ENCODE results near the gene TMEM178B. TPM values are rescaled to one million over a fixed set of nuclear protein-coding genes. Genes with fewer than 3 reads are reported as not detected.
"Not testable (repeated sequence)": the region's sequence is repeated elsewhere in the genome, so short reads cannot be mapped to it uniquely, and the experiment has no call there.

Gene TMEM178B
- total RNA-seq, 1 donor from 2014 or later, result 2.2 TPM

DNA sequence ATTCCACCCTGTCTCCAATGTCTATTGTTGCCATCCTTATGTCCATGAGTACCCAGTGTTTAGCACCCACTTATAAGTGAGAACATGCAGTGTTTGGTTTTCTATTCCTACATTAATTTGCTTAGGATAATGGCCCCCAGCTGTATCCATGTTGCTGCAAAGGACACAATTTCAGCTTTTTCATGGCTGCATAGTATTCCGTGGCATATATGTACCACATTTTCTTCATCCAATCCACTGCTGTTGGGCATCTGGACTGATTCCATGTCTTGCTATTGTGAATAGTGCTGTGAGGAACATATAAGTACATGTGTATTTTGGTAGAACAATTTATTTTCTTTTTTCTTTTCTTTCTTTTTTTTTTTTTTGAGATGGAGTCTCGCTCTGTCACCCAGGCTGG is 68.2 kb downstream of the TMEM178B start:
- DNase-seq (ENCODE audit: low spot score), result no peak

DNA sequence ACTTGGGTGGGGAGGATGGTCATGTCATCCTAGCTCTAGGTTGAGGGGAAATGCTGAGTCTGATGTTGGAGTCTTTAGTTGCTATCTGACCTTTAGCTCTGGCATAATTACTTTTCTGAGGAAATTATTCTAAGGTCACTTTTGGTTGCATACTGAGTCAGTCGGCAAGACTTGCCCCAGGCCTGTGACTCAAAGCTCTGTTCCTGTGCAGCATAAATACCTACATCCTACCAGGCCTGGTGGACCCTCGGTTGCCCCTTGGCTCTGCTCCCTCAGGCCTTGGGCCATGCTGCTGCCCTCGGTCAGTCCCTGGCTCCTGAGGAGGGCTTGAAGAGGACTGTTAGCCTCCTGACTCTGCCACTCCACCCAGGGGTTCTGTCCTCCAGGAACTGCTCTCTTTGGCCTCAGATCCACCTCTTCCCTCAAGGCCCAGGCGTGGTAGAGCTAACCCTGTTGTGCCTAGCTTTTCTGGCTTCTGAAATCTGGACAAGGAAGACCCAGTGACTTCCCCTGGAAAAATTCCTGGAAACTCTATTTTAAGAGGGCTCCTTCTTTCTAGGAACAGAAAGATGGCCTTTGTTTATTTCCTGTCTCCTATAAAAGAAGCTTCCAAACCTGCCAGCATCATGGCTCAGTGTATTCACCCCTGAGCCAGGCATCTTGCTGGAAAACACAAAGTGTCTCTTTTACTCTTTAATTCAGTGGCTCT is 71.2 kb downstream of the TMEM178B start:
- no peak for DNase-seq (ENCODE audit: low spot score)

DNA sequence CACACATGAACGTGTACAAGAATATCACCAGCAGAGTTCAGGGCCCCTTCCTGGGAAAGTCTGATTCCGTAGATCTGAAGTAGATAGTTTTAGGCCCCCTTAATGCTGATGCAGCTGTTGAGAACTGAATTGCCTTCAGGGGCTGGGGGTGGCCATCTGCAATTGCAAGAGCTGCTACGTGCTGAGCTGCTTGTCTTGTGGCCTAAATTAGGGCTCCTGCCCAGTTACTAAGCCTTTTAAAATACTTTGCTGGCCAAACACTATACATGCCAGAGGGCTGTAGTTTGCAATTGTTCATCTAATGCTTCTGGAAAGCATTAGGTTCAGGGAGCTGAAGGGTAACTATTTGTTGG is 71.7 kb downstream of the TMEM178B start:
- no peak for DNase-seq (ENCODE audit: low spot score)

DNA sequence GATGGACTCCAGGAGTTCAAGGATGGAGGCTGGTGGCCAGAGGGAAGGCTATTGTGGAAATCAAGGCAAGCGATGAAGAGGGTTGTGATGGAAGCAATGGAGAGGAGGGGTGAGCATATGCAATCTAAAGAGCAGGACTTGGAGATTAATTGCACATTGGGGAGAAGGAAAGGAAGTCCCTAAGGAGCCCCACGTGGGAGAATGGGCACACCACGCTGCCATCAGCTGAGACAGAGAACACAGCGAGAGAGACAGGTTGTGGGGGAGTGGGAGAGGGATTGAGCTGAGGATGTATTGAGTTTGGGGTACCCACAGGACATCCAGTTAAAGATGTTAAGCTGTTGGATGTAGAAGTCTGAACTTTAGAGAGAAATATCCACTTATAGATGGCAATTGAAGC is 73.6 kb downstream of the TMEM178B start:
- DNase-seq (ENCODE audit: low spot score), result no peak

DNA sequence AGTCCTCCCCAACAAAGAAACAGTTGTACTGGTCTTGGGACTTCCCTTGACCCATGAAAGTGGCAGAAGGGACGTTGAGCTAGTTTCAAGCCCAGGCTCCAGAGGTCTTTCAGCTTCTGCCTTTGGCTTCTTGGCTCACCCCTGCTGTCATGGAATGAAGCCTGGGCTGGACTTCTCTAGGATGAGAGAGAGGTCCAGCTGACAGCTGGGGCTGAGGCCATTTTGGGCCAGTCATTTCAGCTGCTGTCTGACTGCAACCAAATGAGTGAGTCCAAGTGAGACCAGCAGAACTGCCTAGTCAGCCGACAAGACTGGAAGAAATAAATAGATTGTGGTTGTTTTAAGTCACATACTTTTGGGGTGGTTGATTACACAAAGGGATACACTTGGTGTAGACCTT is 76.6 kb downstream of the TMEM178B start:
- no peak for DNase-seq (ENCODE audit: low spot score)

DNA sequence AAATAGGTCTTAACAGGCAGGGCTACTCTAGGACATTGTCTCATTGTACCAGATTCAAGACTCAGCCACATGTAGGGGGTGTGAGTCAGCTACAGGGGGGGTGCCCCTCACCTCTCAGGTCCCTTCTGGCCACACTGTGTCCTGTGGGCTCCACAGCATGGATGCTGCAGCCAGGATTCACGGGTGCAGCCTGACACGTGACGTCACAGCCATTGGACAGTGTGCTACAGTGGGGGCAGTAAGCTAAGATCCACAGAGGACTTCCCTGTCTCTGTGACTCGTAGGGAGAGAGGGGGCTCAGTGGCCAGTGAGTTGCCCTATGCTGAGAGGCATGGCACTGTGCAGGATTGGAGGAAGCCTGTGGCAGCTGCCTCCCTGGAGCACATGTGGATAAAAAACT is 77.9 kb downstream of the TMEM178B start:
- DNase-seq (ENCODE audit: low spot score), result no peak

DNA sequence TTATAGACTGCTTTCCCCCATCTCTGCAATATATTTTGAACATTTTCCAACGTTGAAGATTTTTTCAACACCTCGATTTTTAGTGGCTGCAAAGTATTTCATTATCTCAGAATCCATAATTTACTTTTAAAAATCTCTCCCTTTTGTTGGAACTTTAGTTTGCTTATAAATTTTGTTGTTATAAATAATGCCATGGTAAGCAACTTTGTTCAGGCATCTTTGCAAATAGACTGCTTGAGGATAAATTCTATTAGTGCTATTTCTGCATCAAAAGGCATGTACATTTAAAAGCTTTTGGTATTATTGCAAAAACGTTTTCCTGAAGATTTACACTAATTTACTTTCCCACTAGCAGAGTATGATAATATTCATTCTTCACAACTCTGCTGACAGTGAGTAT is 79.4 kb downstream of the TMEM178B start:
- DNase-seq (ENCODE audit: low spot score), result no peak

DNA sequence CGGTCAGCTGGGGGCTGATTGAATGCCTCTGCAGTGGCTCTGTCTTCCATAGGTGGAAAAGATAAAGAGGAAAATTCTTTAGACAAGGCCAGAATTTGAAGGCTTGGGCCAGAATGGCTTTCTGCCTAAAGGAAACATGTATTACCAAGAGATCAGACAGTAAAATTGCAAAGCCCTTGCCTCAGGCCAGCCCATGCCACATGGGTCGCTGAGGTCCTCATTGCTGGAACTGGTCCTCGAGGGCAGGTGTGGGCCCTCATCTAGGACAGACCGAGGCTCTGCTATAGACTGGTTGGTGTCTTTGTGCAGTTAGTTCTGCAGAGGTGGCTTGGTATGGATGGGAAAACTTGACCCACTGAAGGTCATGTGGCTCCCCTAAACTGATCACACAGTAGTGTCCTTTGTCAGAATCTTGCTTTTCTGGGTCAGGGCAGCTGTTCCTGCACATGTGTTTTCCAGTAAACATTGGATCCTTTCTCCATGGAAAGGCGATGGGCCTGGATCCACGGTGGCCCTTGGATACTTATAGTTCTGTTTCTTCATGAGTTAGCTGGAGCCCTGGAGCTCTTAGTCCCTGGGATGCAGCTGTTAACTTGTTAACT is 80.4 kb downstream of the TMEM178B start:
- DNase-seq (ENCODE audit: low spot score), result no peak

DNA sequence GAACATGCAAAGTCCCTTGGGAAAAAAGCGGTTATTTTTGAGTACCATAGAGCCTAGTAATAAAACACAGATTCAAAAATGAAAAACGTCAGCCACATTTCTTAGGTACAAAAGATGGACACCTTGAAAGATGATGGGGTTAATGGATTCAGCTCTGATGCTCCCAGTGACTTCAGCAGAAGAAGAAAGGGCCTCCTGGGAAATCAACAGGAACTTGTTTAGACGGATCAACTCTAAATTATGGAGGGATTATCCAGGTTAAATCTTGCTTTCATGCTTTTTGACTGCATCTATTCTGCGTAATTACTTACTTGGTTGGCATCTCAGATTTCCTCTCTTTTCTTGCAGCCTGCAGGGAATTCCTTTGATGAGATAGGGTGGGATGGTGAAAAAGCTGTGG is 82.5 kb downstream of the TMEM178B start:
- DNase-seq (ENCODE audit: low spot score), result no peak

DNA sequence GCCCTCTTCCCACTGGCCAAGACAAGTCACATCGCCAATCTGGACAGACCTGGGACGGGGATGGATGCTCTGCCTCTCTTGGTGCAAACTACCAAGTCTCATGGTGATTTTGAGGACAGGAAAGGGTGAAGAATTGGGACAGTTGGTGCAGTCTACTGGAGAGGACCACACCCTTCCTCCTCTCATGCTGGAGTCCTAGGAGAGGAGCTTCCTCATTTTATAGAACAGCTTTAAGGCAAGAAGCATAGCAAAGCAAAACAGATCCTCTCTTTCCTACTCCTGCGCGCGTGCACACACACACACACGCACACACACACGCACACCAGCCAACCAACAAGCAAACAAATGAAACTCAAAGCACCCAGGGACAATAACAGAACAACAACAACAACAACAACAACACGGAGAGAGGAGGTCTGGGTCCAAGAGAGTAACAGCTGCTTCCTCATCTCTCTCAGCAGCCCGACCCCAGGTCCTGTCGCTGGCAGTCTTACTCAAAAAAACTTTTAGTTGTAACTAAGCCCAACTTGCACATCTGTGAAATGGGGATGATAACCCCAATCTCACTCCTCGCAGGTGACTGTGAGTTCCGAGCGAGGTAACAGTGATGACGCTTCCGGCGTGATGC is 83.4 kb downstream of the TMEM178B start:
- DNase-seq (ENCODE audit: low spot score), result no peak

DNA sequence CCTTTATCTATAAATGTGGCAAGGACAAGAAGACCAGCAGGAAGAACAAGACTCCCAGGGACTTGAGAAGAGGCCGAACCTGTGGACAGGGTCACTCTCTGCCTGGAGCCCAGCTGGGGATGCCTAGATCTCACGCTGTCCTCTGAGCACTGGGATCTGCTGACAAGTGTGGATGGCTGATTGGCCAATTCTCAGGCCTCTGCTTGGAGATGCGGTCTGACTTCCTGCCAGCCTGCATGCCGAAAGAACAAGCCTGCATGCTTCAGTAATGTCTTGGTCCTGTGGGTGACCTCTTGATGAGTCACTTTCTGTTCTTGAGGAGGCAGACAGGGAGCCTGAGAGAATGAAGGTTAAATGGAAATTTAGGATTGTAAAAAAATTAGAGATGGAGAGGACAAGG is 84.7 kb downstream of the TMEM178B start:
- peak; percentile 10 for DNase-seq (ENCODE audit: low spot score)

DNA sequence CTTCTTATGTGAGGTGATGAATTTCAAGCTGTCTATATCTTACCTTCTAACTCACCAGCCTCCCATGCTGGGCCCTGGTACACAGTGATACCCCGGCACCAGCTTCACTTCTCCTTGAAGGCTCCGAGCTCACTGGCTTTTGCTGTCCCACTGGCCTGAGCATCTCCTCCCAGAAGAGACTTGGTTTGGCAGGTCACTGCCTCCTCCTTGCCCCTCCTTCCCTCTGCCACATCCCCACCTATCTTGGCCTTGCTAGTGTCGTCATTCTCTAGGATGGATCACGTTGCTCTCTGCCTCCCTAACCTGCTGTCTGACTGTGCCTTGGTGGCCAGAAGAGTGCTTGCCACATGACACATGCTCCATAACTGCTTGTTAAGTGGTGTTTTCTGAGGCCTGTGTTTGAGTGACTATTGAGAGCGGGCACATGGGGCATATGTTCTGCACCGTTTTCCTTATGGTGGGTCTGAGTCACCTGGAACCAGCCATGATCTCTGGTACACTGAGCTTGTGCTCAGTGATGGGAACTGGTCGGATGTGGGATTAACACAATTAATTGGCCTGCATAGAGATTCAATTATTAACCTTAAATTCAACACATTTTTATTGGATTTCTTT is 86.5 kb downstream of the TMEM178B start:
- no peak for DNase-seq (ENCODE audit: low spot score)

DNA sequence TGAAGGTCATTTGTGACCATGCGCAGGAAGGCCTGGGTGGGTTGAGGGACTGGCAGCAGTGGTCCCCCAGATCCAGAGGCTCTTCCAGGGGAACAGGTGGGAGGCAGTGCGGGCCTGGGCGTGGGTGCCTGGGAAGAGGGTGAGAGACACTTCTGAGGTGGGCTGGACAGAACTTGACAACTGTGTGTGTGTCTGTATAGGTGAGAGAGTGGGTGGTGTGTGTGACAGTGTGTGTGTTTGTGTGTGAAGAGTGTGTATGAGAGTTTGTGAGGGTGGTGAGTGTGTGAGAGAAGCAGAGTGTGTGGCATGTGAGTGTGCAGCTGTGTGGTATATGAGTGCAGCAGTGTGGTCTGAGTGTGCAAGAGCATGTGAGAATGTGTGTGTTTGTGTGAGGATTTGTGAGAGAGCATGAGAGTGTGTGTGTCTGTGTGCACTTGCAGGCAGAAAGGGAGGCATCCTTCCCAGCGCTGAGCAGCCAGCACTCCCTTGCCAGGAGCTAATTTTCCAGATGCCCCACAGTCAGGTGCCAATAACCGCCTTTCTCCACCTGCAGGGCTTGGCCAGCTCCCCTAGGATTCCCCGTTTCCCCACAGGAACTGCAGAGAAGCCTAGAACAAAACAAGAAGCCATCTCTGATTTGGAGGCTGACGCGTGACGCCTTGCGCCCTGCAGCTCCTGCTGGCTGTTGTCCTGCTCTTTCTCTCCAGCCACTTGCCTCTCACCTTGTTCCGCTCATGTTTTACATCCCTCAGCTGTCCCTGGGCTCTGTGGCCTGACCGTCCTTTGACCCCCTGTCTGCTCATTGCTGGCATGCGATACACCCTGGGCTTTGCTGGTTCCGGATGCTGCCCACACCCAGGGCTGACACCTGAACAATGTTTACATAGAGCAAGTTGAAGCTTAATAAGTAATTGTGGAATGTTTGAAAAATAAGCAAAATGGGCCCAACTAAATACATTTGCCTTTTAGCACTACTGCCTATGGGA is 88.0 kb downstream of the TMEM178B start:
- DNase-seq (ENCODE audit: low spot score), result no peak

DNA sequence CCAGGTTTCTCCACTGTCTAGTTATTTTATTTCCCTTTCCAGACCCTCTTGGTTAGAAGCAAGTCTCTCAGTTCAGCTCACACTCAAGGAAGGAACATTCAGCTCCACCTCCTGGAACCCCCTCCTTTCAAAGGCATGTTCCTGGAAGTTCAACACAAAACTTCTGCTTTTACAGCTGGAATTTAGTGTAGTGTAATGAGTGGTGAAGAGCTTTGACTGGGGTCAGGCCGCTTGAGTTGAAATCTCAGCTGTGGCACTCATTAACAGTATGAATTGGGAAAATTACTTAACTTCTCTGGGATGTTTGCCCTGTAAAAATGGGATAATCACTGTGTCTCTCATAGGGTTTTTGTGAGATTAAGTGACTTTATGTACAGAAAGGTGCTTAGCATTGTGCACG is 91.7 kb downstream of the TMEM178B start:
- DNase-seq (ENCODE audit: low spot score), result no peak

DNA sequence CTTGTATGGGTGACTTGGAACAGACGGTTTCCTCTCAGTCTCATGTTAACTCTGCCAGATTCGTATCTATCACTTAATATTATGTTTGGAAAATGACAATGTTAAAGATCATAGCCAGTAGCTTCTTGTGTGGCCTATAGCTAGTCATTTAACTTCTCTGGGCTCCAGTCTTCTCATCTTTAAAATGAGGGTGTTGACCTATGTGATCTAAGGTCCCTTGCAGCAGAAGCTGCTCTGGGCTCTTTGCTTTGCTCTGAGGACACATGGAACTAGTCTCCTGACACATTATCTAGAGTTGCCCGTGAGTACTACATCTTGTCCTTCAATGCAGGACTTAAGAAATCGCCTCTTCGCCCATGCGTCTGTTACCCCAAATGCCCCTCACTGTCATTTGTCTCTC is 93.1 kb downstream of the TMEM178B start:
- DNase-seq (ENCODE audit: low spot score), result no peak

DNA sequence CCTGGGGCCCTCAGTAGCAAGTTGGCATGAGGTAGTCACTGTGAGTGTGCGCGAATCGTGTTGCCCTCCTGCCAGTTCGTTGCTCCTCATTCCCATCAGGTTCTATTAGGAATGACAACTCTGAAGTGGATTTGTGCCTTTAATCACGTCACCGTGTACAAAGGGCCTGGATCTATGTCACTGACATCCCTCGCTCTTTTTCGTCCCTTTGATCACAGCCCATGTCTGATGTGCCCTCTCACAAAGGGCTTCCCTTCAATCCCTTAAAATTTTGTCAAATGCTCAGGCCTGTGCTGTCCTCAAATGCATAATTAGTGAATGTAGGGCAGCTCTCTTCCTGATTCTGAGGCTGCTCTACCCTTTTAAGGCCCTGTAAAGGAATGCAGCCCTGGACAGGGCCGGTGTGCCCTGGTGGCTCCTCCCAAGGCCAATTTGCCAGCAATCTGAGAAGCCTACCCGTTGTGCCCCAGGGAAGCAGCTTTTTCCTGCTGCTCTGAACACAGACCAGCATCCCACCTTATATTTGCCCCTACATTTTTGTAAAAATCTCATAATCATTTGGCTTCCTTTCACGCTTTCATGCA is 93.6 kb downstream of the TMEM178B start:
- DNase-seq (ENCODE audit: low spot score), result no peak

DNA sequence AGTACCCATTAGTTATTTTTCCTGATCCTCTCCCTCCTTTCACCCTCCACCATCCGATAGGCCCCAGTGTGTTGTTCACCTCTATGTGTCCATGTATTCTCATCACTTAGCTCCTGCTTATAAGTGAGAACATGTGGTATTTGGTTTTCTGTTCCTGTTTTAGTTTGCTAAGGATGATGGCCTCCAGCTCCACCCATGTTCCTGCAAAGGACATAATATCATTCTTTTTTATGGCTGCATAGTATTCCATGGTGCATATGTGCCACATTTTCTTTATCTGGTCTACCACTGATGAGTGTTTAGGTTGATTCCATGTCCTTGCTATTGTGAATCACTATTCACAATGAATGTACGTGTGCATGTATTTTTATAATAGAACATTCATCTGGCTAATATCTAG is 95.3 kb downstream of the TMEM178B start:
- not testable (repeated sequence) for DNase-seq (ENCODE audit: low spot score)

DNA sequence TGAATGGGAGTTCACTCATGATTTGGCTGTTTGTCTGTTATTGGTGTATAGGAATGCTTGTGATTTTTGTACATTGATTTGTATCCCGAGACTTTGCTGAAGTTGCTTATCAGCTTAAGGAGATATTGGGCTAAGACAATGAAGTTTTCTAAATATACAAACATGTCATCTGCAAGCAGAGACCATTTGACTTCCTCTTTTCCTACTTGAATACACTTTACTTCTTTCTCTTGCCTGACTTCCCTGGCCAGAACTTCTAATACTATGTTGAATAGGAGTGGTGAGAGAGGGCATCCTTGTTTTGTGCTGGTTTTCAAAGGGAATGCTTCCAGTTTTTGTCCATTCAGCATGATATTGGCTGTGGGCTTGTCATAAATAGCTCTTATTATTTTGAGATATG is 101.9 kb downstream of the TMEM178B start:
- not testable (repeated sequence) for DNase-seq (ENCODE audit: low spot score)

DNA sequence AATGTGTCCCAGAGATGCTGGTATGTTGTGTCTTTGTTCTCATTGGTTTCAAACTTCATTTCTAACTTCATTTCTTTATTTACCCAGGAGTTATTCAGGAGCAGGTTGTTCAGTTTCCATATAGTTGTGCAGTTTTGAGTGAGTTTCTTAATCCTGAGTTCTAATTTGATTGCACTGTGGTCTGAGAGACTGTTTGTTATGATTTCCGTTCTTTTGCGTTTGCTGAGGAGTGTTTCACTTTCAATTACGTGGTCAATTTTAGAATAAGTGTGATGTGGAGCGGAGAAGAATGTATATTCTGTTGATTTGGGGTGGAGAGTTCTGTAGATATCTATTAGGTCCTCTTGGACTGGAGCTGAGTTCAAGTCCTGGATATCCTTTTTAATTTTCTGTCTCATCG is 103.3 kb downstream of the TMEM178B start:
- DNase-seq (ENCODE audit: low spot score), result not testable (repeated sequence)

DNA sequence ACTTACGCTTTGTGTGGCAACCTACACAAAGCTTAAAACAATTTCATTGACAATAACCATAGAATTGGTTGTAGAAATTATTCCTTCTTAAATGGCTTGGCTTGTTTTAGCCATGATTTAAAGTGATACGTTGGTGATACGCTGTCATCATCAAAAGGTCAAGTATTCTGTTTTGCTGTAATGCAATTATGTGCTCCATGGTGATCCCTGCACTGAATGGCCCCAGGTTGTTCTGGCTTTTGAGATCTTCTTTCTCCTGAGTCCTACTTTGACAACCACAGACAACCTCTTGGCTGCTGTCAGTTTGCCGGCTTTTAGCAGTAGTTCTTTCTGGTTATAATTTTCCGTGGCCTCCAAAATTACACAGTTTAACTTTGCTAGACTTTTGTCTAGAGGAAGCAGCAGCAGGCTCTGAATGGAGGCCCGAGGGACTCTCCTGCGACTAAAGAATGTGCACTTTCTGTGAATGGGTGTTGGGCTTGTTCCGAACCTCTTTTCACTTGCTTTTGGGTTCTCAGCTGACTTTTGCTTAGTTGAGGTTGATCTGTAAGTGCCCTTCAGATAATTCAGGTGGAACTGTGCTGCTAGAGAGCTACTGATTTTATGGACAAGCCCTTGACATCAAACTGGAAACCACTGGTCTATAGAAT is 104.7 kb downstream of the TMEM178B start:
- DNase-seq (ENCODE audit: low spot score), result no peak

DNA sequence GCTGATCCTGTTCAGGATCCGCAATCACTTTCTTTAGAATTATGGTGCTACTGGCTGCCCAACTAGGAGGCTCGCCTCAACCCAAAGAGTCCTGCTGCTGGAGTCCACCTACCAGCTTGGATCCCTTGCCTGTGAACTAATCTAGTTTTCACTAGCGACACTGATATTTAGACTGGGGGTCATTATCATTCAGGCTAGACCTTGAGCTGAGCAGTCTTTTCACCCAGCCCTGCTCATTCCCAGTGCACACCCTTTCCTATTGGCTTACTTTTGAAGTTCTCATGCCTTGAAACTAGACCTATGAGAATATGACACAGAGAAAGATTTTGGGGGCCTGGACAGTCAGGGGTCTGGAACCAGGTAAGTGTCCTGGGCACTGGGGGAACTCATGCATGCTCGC is 107.9 kb downstream of the TMEM178B start:
- DNase-seq (ENCODE audit: low spot score), result no peak

All from umbilical cord (tissue), 2 donors.